Measurements from ENCODE around the gene BRD1. TPM values are rescaled to one million over a fixed set of nuclear protein-coding genes. Genes with fewer than 3 reads are reported as not detected.
"Not testable (repeated sequence)": the region's sequence is repeated elsewhere in the genome, so short reads cannot be mapped to it uniquely, and the experiment has no call there.

Gene BRD1
- total and polyA plus RNA-seq, 3 experiments from 2014 or later: 4.9 to 35.1 (median 32.9) TPM

GRCh38 chr22:49852568-49852897 is 24.9 kb upstream of the BRD1 start:
- peak overlapping the region; percentile 59 for H3K4me3 ChIP-seq (ENCODE audit: low read length)
- H3K4me1 Mint-ChIP-seq: peaks cover 33 to 60% (median 41%) of the 10 kb centered on the region in 3 donors
- ChIA-PET POLR2A (interaction anchor here (0.6 to 1.0 kb wide), 3 partner anchors 14 to 26 kb away, joined by 3 to 14 read pairs (median 4); no protein-coding TSS in a partner anchor), CTCF (interaction anchor here (0.9 to 1.3 kb wide), 2 partner anchors 14 to 18 kb away, joined by 3 to 5 read pairs; no protein-coding TSS in a partner anchor)
- H3K36me3 ChIP-seq (ENCODE audit: insufficient read depth, low read length); H3K9me3 ChIP-seq (ENCODE audit: low read length); DNase-seq; H3K36me3 Mint-ChIP-seq; H3K27me3 ChIP-seq (ENCODE audit: insufficient read depth, low read length, poor library complexity, severe bottlenecking); H3K9me3 Mint-ChIP-seq: not testable (repeated sequence)
- H3K4me1 ChIP-seq (ENCODE audit: insufficient read depth, low read length): peaks cover 33% of the 10 kb centered on the region
- H3K27ac ChIP-seq (ENCODE audit: low read depth, low read length): peak overlapping the region; percentile 84
- peak overlapping the region in 7 of 8 donors; percentile 36 to 94 (median 74) for H3K27ac Mint-ChIP-seq
- H3K4me3 Mint-ChIP-seq: peak overlapping the region; percentile 50 to 85 (median 69)
- peaks cover 4 to 13% of the 10 kb centered on the region in 2 donors for H3K27me3 Mint-ChIP-seq

GRCh38 chr22:49850959-49851802 is 23.5 kb upstream of the BRD1 start:
- Histone ChIP-seq H3K27ac (ENCODE audit: low read depth, low read length) (no peak overlapping the region), H3K27me3 (ENCODE audit: insufficient read depth, low read length, poor library complexity, severe bottlenecking) (no peaks in the 10 kb centered on the region), H3K9me3 (ENCODE audit: low read length) (no peaks in the 10 kb centered on the region), H3K36me3 (ENCODE audit: insufficient read depth, low read length) (no peaks in the 10 kb centered on the region), H3K4me1 (ENCODE audit: insufficient read depth, low read length) (peaks cover 26% of the 10 kb centered on the region), H3K4me3 (ENCODE audit: low read length) (no peak overlapping the region)
- ChIA-PET POLR2A (interaction anchor here (0.6 to 0.7 kb wide), 2 partner anchors 86 kb away, joined by 3 read pairs; no protein-coding TSS in a partner anchor), CTCF (interaction anchor here (1.3 kb wide), 1 partner anchor 12 kb away, joined by 5 read pairs; no protein-coding TSS in a partner anchor)
- DNase-seq: no peak
- H3K4me1 Mint-ChIP-seq: peaks cover 28 to 49% (median 40%) of the 10 kb centered on the region in 3 donors
- H3K27me3 Mint-ChIP-seq: peaks cover 4 to 13% of the 10 kb centered on the region in 2 donors
- H3K9me3 Mint-ChIP-seq: no peaks in the 10 kb centered on the region
- H3K36me3 Mint-ChIP-seq: peaks cover 0 to 4% (median 0%) of the 10 kb centered on the region in 3 donors
- H3K27ac Mint-ChIP-seq: peak overlapping the region in 7 of 8 donors; percentile 17 to 95 (median 90)
- peak overlapping the region; percentile 23 to 87 (median 77) for H3K4me3 Mint-ChIP-seq

- peaks cover 4 to 13% of the 10 kb centered on the region in 2 donors for H3K27me3 Mint-ChIP-seq
- H3K4me1 Mint-ChIP-seq: peaks cover 19 to 40% (median 31%) of the 10 kb centered on the region in 3 donors
- Histone ChIP-seq H3K36me3 (ENCODE audit: insufficient read depth, low read length) (no peaks in the 10 kb centered on the region), H3K27me3 (ENCODE audit: insufficient read depth, low read length, poor library complexity, severe bottlenecking) (no peaks in the 10 kb centered on the region), H3K27ac (ENCODE audit: low read depth, low read length) (no peak overlapping the region), H3K4me1 (ENCODE audit: insufficient read depth, low read length) (peaks cover 17% of the 10 kb centered on the region), H3K9me3 (ENCODE audit: low read length) (no peaks in the 10 kb centered on the region), H3K4me3 (ENCODE audit: low read length) (no peak overlapping the region)
- peak overlapping the region; percentile 57 to 87 (median 77) for H3K4me3 Mint-ChIP-seq
- peak overlapping the region in 6 of 8 donors; percentile 50 to 94 (median 54) for H3K27ac Mint-ChIP-seq
- POLR2A ChIA-PET: no interaction called here
- DNase-seq: no peak
- H3K9me3 Mint-ChIP-seq: no peaks in the 10 kb centered on the region
- H3K36me3 Mint-ChIP-seq: peaks cover 0 to 4% (median 0%) of the 10 kb centered on the region in 3 donors
- CTCF ChIA-PET: no interaction called here
Measured at GRCh38 chr22:49850021-49850911, 22.6 kb upstream of the BRD1 start.

- no peak overlapping the region for H3K27ac ChIP-seq (ENCODE audit: low read depth, low read length)
- H3K27me3 Mint-ChIP-seq: peaks cover 4 to 13% of the 10 kb centered on the region in 2 donors
- H3K4me1 ChIP-seq (ENCODE audit: insufficient read depth, low read length): peaks cover 8% of the 10 kb centered on the region
- DNase-seq: peak in 1 of 5 donors; percentile 22
- no peaks in the 10 kb centered on the region for H3K27me3 ChIP-seq (ENCODE audit: insufficient read depth, low read length, poor library complexity, severe bottlenecking)
- no peaks in the 10 kb centered on the region for H3K9me3 Mint-ChIP-seq
- H3K36me3 Mint-ChIP-seq: peaks cover 0 to 2% (median 0%) of the 10 kb centered on the region in 3 donors
- peaks cover 10 to 31% (median 23%) of the 10 kb centered on the region in 3 donors for H3K4me1 Mint-ChIP-seq
- ChIA-PET POLR2A (interaction anchor here (0.9 kb wide), 1 partner anchor 24 kb away, joined by 4 read pairs; no protein-coding TSS in a partner anchor), CTCF (no interaction called here)
- no peaks in the 10 kb centered on the region for H3K9me3 ChIP-seq (ENCODE audit: low read length)
- peak overlapping the region; percentile 22 for H3K4me3 ChIP-seq (ENCODE audit: low read length)
- peak overlapping the region; percentile 44 to 77 (median 67) for H3K4me3 Mint-ChIP-seq
- H3K27ac Mint-ChIP-seq: peak overlapping the region in 2 of 8 donors; percentile 51 to 54
- no peaks in the 10 kb centered on the region for H3K36me3 ChIP-seq (ENCODE audit: insufficient read depth, low read length)
Measured at GRCh38 chr22:49849161-49850020, 21.7 kb upstream of the BRD1 start.

GRCh38 chr22:49848690-49849160 is 21.1 kb upstream of the BRD1 start:
- Histone ChIP-seq H3K36me3 (ENCODE audit: insufficient read depth, low read length) (no peaks in the 10 kb centered on the region), H3K9me3 (ENCODE audit: low read length) (no peaks in the 10 kb centered on the region), H3K27ac (ENCODE audit: low read depth, low read length) (no peak overlapping the region), H3K4me1 (ENCODE audit: insufficient read depth, low read length) (peaks cover 8% of the 10 kb centered on the region), H3K27me3 (ENCODE audit: insufficient read depth, low read length, poor library complexity, severe bottlenecking) (no peaks in the 10 kb centered on the region), H3K4me3 (ENCODE audit: low read length) (peak overlapping the region; percentile 22)
- Mint-ChIP-seq H3K4me1 (peaks cover 10 to 30% (median 21%) of the 10 kb centered on the region in 3 donors), H3K27me3 (peaks cover 4 to 13% of the 10 kb centered on the region in 2 donors), H3K36me3 (no peaks in the 10 kb centered on the region), H3K27ac (no peak overlapping the region), H3K9me3 (no peaks in the 10 kb centered on the region), H3K4me3 (peak overlapping the region in 5 of 7 donors; percentile 26 to 69 (median 39))
- ChIA-PET POLR2A (interaction anchor here (0.9 to 1.1 kb wide), 2 partner anchors 10 to 23 kb away, joined by 3 to 4 read pairs; no protein-coding TSS in a partner anchor), CTCF (no interaction called here)
- no peak for DNase-seq

- Mint-ChIP-seq H3K4me1 (peaks cover 10 to 30% (median 21%) of the 10 kb centered on the region in 3 donors), H3K36me3 (no peaks in the 10 kb centered on the region), H3K27ac (peak overlapping the region in 1 of 8 donors; percentile 17), H3K9me3 (no peaks in the 10 kb centered on the region), H3K27me3 (peaks cover 4 to 13% of the 10 kb centered on the region in 2 donors), H3K4me3 (peak overlapping the region; percentile 27 to 77 (median 52))
- H3K4me3 ChIP-seq (ENCODE audit: low read length): no peak overlapping the region
- peak in 1 of 5 donors; percentile 39 for DNase-seq
- no peaks in the 10 kb centered on the region for H3K36me3 ChIP-seq (ENCODE audit: insufficient read depth, low read length)
- no peak overlapping the region for H3K27ac ChIP-seq (ENCODE audit: low read depth, low read length)
- H3K4me1 ChIP-seq (ENCODE audit: insufficient read depth, low read length): peaks cover 8% of the 10 kb centered on the region
- H3K9me3 ChIP-seq (ENCODE audit: low read length): no peaks in the 10 kb centered on the region
- ChIA-PET CTCF (interaction anchor here (0.8 kb wide), 1 partner anchor 27 kb away, joined by 3 read pairs; no protein-coding TSS in a partner anchor), POLR2A (interaction anchor here (0.9 to 1.1 kb wide), 2 partner anchors 9 to 22 kb away, joined by 3 to 4 read pairs; no protein-coding TSS in a partner anchor)
- H3K27me3 ChIP-seq (ENCODE audit: insufficient read depth, low read length, poor library complexity, severe bottlenecking): no peaks in the 10 kb centered on the region
Measured at GRCh38 chr22:49847751-49848689, 20.3 kb upstream of the BRD1 start.
